HepG2 (cell line): ENCODE results near the gene SELENOS. TPM values are rescaled to one million over a fixed set of nuclear protein-coding genes. Genes with fewer than 3 reads are reported as not detected.
A peak's percentile ranks its signal among the peaks of the same experiment; 100 is the strongest.

Experiments used
- DMAP1 ChIP-seq: IDR thresholded peaks from 2 replicates; pipeline ENCODE4 v1.6.1; 2016
- ELF1 ChIP-seq: sonication (generic); formaldehyde crosslinking; IDR thresholded peaks from 2 replicates; pipeline ENCODE4 v1.4.0; 2020; ENCODE audit warnings: missing genetic modification reagents
- FOXJ3 ChIP-seq: sonication (generic); formaldehyde crosslinking; IDR thresholded peaks from 2 replicates; pipeline ENCODE4 v1.4.0; 2020; ENCODE audit warnings: missing genetic modification reagents, mild to moderate bottlenecking, borderline replicate concordance
- HMG20B ChIP-seq: conservative IDR thresholded peaks from 2 replicates; pipeline ENCODE4 v1.6.1; 2016; ENCODE audit warnings: missing genetic modification reagents, missing compliant biosample characterization
- KDM3A ChIP-seq: IDR thresholded peaks from 2 replicates; pipeline ENCODE4 v1.6.1; 2018; ENCODE audit warnings: low read depth, missing compliant biosample characterization
- KMT2B ChIP-seq: IDR thresholded peaks from 2 replicates; pipeline ENCODE4 v1.6.1; 2016; ENCODE audit warnings: missing genetic modification reagents, missing compliant biosample characterization
- POGK ChIP-seq: sonication (generic); formaldehyde crosslinking; conservative IDR thresholded peaks from 2 replicates; pipeline ENCODE4 v1.8.0; 2022; ENCODE audit warnings: mild to moderate bottlenecking, moderate library complexity, missing genetic modification reagents
- RBM22 ChIP-seq: fragments of 200-400 bp; formaldehyde crosslinking; optimal IDR thresholded peaks from 2 replicates; pipeline ENCODE3; 2017; ENCODE audit warnings: mild to moderate bottlenecking, low read length, moderate library complexity
- SPEN ChIP-seq: sonication (generic); formaldehyde crosslinking; IDR thresholded peaks from 2 replicates; pipeline ENCODE4 v1.5.1; 2020; ENCODE audit warnings: low read depth, mild to moderate bottlenecking, missing genetic modification reagents
- TBP ChIP-seq: sonication (generic); formaldehyde crosslinking; IDR thresholded peaks from 2 replicates; pipeline ENCODE4 v1.5.0; 2020; ENCODE audit warnings: missing genetic modification reagents
- YY1 ChIP-seq: IDR thresholded peaks from 2 replicates; pipeline ENCODE4 v1.6.1; 2011; ENCODE audit warnings: low read length, low read depth, moderate library complexity, mild to moderate bottlenecking; ENCODE audit not compliant: insufficient read depth, insufficient replicate concordance
- ZNF446 ChIP-seq: sonication (generic); formaldehyde crosslinking; IDR thresholded peaks from 2 replicates; pipeline ENCODE4 v1.5.0; 2020; ENCODE audit warnings: mild to moderate bottlenecking, missing genetic modification reagents
- ZNF557 ChIP-seq: sonication (generic); formaldehyde crosslinking; IDR thresholded peaks from 2 replicates; pipeline ENCODE4 v1.4.0; 2020; ENCODE audit warnings: missing genetic modification reagents
- ZNF558 ChIP-seq: sonication (generic); formaldehyde crosslinking; IDR thresholded peaks from 2 replicates; pipeline ENCODE4 v1.9.0; 2022; ENCODE audit warnings: mild to moderate bottlenecking, missing genetic modification reagents, borderline replicate concordance
- ZNF619 ChIP-seq: sonication (generic); formaldehyde crosslinking; IDR thresholded peaks from 2 replicates; pipeline ENCODE4 v1.4.0; 2020; ENCODE audit warnings: mild to moderate bottlenecking, missing genetic modification reagents
- ZSCAN20 ChIP-seq: sonication (generic); formaldehyde crosslinking; IDR thresholded peaks from 2 replicates; pipeline ENCODE4 v1.4.0; 2020; ENCODE audit warnings: missing genetic modification reagents, mild to moderate bottlenecking, borderline replicate concordance
- polyA plus RNA-seq, 8 experiments: library from polyadenylated mRNA; depleted of rRNA in 3 of 8; stranded (reverse) in 7 of 8; unstranded in 1 of 8; fragments of >200 nt; fragmentation: Illumina TruSeq in 4 of 8; extraction: Trizol in 4 of 8; gene quantifications; 2 replicates each; pipeline versions ENCODE4 v1.2.1 to v1.2.3, GENCODE V29; 2011 to 2016; ENCODE audit warnings: low read depth in 4 of 8, missing spikeins in 1 of 8, mixed read lengths in 1 of 8; ENCODE audit not compliant: insufficient read depth in 1 of 8
- total RNA-seq, 5 experiments: library from RNA; depleted of rRNA; stranded (reverse); fragments of >200 nt; fragmentation: Illumina TruSeq; extraction: Trizol; gene quantifications; 2 replicates each; pipeline ENCODE4 v1.2.3, GENCODE V29; 2016; ENCODE audit warnings: low read depth in 1 of 5
- TF ChIP-seq, protein P1 (sequence below): sonication (generic); formaldehyde crosslinking; IDR thresholded peaks from 2 replicates; pipeline ENCODE4 v1.5.0; 2020; ENCODE audit warnings: missing genetic modification reagents
- TF ChIP-seq, protein P2 (sequence below): sonication (generic); formaldehyde crosslinking; IDR thresholded peaks from 2 replicates; pipeline ENCODE4 v1.8.0; 2022; ENCODE audit warnings: low read depth, missing genetic modification reagents

Gene SELENOS
- total and polyA plus RNA-seq, 2 of the 13 experiments (the other 11 are each of a cell fraction or from before 2014, with no cell fraction given) = 63.0 to 66.1 TPM

GRCh38 chr15:101251830-101252820, 25.2 kb downstream of the SELENOS start, which contains the start of gene CHSY1 (continued):
- TF ChIP-seq, protein P1, sequence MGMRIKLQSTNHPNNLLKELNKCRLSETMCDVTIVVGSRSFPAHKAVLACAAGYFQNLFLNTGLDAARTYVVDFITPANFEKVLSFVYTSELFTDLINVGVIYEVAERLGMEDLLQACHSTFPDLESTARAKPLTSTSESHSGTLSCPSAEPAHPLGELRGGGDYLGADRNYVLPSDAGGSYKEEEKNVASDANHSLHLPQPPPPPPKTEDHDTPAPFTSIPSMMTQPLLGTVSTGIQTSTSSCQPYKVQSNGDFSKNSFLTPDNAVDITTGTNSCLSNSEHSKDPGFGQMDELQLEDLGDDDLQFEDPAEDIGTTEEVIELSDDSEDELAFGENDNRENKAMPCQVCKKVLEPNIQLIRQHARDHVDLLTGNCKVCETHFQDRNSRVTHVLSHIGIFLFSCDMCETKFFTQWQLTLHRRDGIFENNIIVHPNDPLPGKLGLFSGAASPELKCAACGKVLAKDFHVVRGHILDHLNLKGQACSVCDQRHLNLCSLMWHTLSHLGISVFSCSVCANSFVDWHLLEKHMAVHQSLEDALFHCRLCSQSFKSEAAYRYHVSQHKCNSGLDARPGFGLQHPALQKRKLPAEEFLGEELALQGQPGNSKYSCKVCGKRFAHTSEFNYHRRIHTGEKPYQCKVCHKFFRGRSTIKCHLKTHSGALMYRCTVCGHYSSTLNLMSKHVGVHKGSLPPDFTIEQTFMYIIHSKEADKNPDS (CRISPR knock-in tag) = 0 out of 2 replicates have a peak, but pooled peaks have one; percentile 27
- TF ChIP-seq POGK (CRISPR knock-in tag) (0 out of 2 replicates have a peak, but pooled peaks have one; percentile 33), SPEN (CRISPR knock-in tag) (peak; percentile 52; the same call in 1 of the 2 replicates), ZSCAN20 (CRISPR knock-in tag) (peak; percentile 60; the same call in 1 of the 2 replicates), ZNF558 (no peak), DMAP1 (peak; percentile 52; the same call in 1 of the 2 replicates), YY1 (peak; percentile 83), ZNF619 (CRISPR knock-in tag) (no peak), ZNF557 (CRISPR knock-in tag) (no peak), ZNF446 (CRISPR knock-in tag) (0 out of 2 replicates have a peak, but pooled peaks have one; percentile 19), FOXJ3 (no peak), RBM22 (no peak), KMT2B (peak; percentile 64), TBP (no peak), ELF1 (no peak), HMG20B (CRISPR knock-in tag) (no peak), KDM3A (CRISPR knock-in tag) (peak; percentile 57; the same call in 1 of the 2 replicates)
- TF ChIP-seq, protein P2, sequence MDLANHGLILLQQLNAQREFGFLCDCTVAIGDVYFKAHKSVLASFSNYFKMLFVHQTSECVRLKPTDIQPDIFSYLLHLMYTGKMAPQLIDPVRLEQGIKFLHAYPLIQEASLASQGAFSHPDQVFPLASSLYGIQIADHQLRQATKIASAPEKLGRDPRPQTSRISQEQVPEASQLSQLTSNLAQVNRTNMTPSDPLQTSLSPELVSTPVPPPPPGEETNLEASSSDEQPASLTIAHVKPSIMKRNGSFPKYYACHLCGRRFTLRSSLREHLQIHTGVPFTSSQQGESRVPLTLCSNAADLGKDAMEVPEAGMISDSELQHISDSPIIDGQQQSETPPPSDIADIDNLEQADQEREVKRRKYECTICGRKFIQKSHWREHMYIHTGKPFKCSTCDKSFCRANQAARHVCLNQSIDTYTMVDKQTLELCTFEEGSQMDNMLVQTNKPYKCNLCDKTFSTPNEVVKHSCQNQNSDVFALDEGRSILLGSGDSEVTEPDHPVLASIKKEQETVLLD (CRISPR knock-in tag) = 0 out of 2 replicates have a peak, but pooled peaks have one; percentile 20
